NCI-H1694 treated with DMSO at 0.1 percent for 48 hours (cell line): ENCODE results near the gene SLC25A19.
A peak's percentile ranks its signal among the peaks of the same experiment; 100 is the strongest.

ENCODE experiments used
- DNase-seq: peaks from one replicate; lab custom pipeline; 2025; lab: John Stamatoyannopoulos, UW

Gene SLC25A19

DNA sequence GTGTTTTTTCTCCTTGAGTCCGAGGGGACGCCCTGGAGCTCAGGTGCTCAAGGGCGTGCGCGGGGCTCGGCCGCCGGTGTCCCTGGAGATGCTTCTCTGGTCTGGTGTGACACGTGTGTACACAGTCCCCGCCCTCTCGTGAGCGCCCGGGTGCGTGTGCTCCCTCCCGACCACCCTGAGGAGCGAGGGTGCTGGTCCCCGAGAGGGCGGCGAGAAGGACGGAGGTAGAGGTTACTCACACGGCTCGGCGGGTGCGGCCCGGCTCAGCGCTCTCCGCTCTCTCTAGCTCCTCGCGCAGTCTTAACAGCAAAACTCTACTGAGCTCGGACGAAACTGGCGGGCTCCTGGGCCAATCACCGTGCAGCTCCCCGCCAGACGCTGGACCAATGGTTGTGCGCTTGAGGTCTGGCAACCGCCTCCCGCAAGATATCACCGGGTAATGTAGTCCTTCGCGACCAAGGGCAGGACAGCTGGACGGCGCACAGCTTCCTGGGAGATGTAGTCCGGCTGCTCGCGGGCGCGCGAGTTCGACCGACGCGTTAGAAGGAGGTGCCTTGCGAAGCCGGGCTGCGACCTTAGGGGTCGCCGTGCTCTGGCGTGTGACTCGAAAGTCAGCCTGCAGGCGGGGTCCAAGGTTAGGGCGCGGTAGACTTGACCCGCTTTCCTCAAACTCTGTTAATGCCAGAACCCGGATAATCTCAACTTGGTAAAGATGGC, at the start of gene SLC25A19:
TSS of gene SLC25A19 (minus strand) at position 319 of the 717 bp plus-strand sequence. CDS start 2,669 bp downstream, outside the sequence.
- DNase-seq: peak; percentile 95

DNA sequence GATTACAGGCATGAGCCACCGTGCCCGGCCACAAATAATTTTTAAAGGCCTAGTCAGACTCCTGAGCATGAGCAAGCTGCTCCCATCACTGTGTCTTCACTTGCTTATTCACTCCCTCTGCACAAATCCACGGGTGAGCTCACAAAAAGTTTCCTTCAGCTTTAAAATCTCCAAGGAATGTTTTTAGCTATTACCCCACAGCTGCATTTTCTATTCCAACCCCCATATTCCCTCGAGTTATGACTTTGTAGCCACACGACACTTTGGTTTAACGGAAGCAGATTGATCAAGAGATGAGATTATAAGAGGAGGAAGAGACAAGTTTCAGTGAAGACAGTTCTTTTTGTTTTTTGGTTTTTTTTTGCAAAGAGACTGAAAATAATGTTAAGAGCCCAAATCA, 49.1 kb upstream of the SLC25A19 start:
- no peak for DNase-seq

DNA sequence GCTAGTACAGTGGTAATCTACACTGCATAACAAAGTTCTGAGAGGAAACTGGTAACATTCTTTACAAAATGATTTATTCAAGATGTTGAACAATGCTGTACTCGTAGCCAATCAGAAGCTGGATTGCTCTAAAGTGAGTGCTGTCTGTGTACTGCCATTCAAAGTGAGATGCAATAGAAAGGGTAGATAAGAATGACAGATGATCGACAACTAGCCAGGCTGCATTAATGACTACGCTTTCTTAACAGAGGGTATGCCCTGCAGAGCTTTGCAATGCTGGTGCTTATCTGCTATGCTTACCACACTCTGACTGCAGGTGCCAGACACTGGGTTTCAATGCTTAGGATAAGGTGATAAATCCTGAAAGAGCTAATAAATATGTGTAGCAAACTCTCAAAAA, 46.1 kb upstream of the SLC25A19 start:
- no peak for DNase-seq

DNA sequence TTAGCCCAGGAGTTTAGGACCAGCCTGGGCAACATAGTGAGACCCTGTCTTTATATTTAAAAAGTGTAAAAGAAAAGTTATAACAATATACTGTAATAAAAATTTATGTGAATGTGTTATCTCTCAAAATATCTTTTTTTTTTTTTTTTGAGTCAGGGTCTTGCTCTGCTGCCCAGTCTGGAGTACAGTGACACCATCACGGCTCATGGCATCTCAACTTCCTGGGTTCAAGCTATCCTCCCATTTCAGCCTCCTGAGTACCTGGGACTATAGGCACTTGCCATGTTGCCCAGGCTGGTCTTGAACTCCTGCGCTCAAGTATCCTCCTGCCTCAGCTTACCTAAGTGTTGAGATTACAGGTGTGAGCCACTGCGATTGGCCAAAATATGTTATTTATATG, 45.5 kb upstream of the SLC25A19 start:
- DNase-seq: no peak

DNA sequence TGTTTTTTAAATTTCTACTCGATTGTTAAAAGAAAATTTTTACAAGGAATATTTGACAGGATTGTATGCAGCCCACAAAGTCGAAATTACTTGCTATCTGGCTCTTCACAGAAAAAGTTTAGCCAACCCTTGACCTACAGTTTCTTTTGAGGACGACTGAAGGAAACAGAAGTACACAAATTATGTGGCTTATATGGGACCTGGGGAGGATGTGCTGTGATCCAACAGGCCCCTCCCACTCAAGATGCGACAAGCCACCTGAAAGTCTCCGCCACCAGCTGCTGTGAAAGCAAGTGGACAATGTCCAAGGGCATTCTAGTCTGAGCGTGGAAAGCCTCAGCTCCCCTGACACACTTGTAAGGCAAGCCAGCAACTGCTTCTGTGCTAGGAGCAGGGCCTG, 42.4 kb upstream of the SLC25A19 start:
- DNase-seq: no peak

DNA sequence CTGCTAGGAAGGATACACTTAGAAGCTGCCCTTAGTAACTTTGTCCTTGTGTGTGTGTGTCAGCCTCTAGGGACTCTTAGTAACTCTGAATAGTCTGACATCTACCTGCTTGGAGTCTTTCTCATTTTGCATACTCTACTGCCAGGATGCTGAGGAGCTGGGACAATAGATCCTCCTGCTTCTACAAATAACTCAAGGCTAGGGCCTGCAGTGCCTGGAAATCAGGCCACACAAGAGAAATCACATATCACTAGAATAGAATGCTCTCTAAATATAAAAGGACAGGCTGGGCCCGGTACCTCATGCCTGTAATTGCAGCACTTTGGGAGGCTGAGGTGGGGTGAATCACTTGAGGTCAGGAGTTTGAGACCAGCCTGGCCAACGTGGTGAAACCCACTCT, 38.5 kb upstream of the SLC25A19 start:
- DNase-seq: no peak

DNA sequence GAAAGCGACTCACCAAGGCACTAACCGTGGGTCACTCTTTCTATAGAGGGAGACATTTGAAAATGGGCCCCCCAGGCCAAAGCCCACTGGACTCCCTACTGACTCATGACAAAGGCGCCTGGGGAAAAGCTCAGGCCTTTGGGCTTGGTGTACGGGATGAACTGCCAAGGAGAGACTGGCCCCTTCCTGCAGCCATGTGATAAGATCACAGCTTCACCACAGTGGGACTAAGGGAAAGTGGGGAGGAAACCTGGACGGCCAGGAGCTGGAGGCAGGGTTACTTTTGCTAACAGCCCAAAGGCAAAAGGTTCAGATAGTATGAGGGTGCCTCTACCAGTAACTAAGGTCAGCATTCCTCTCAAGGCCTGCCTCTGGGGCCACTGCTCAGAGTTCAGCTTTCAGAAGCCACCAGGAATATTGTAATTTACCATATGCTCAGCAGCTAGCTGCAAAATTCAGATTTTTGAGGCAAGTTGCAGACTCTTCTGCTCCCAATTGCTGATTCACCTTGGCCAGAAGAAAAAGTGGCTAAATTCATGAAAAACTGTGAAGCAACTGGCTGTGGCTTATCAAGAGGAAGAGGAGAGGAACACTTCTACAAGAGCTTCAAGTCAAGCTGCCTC, 37.1 kb upstream of the SLC25A19 start:
- no peak for DNase-seq

DNA sequence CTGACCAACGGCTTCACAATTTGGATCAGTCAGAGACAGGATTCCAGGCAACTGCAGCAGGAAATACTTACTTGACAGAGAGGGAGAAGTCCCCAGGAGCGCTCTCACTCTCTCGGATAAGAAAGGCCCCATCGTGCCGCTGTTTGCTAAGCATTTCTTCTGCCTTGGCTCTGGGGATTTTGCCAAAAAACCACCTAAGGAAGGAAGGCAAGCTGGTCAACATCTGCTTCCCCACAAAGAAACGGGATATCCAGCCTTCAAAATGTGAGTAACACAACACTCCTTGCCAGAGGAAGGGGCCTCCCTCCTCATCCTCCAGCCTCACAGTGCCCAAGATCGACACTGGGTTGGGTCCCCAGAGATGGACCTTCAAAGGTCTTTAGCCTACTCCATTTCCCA, 36.6 kb upstream of the SLC25A19 start:
- no peak for DNase-seq

DNA sequence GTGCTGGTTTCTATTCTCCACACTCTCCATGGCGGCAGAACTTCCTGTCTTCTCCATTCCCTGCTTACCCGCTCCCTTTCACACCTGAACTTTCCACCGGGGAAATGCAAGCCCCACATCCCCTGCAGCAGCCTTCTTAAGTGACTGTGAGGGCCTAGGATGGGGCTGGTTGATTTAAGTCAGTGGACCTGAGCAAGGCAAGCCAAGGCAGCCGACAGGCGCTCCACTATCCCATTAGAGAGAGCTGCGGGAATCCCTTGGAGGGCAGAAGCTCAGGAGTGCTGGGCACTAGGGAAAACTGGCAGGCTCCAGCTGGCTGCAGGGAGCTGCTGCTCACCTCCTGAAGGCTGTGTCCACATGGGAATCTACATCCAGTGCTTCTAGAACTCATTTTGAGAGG, 36.1 kb upstream of the SLC25A19 start:
- no peak for DNase-seq

DNA sequence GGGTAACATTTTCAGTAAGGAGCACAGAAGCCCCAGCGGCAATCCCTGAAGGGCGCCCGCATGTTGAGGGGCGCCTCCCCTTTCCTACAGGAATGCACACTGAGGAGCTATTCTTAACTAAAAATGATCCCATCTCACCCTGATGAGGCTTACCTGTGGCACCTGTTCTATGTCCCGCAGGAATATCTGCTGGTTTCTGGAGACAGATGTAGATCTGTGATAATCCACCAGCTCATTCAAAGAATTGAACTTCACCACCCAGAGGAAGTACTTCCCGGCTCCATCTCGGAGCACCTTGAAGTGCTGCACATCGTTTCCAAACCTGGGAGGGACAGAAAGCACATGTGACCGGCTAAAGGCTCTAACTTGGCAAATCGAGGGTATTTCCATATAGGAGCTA, 32.3 kb upstream of the SLC25A19 start:
- no peak for DNase-seq

DNA sequence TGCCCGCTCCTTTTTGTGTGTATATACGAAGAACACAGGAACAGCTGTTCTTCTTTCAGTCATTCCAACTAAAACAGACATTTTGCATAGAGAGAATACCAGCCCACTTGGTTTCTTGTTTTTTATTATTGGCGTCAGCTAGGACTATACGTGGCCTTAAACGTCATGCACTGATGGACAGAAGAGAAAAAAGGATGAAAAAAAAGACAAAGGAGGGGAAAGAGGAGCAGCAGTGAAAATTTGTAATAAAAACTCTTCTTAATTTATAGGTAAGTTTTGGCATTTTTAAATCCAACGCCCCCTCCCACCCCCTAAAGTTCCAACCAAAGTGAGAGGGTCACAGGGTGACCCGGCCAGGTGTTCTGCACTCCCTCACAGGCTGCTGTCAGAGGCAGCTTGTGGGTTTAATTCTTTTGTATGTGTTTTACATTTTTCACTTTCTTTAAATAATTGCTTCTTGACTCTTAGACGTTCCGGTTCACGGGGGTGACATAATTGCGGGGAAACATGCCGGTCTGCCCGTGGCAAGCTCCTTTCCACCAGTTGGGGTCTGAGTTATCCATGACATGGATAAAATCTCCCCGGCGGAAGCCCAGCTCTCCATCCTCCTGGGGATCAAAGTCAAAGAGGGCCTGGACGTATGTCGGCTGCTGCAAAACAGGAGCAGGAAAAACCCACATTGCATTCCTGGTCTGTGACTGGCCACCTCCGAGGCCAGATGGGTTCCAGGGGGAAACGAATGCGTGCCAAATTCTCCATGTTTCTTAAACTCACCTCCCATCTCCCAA, 30.9 kb upstream of the SLC25A19 start:
- no peak for DNase-seq

DNA sequence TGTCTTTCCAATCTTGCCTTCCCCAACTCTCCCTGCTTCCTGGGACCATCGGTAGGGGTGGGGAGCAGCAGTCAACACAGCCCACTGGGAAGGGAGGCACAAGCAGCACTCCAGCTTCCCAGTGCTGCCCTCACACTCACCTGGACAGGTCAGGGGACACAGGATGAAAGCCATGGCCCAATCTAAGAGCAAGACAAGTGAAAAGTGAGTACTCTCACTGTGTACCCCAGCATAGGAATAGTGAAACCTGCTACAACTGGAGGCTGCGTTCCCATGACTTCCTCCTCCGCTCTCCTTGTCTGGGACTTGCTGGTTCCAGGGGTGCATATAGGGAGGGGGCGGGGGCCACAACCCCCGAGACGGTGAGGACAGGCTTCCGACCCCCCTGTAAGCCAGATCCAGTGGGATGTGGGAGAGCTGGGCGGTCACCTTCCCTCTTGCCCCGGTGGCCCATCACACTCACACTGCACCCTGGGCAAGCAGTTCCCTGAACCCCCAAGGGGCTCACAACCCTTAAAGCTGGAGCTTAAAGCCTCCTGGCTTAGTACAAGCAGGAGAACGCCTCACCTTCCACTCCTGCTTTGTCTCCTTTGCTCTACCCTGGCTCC, 29.5 kb upstream of the SLC25A19 start:
- DNase-seq: no peak

DNA sequence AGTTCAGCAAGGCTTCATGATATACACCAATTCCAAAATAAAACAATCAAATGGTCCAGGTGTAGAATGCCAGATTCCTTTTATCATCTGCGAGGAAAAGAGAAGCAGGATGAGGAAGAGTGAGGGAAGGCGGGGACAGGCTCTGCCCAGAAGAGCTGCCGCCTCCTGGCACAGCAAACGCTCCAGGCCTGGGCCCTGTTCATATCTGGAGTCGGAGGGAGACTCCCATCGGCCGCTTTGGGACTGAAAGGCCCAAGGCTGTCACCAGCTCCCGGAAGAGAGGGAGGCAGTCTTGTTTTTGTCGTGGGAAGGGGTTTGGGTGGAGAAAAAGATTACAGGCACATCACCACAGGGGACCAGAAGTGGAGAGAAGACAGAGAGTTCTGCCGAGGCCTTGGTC, 29.0 kb upstream of the SLC25A19 start:
- no peak for DNase-seq

DNA sequence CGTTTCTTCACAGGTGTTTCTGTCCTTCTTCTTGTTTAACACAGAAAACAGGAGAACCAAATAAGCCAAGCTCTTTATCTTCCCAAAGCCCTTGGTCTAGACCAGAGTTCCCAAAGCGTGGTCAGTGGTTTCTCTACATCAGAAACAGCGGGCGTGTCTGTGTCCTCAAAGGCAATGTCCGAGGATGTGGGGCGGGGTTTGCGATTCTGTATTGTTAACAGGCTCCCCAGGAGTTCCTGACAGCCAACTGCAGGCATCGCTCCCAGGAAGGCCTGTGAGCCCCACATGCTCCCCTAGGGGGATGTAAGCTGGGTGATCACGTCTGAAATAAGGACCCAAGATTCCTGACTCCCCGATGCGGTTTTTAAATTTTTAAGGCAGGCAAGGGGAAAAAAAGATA, 28.4 kb upstream of the SLC25A19 start:
- no peak for DNase-seq

DNA sequence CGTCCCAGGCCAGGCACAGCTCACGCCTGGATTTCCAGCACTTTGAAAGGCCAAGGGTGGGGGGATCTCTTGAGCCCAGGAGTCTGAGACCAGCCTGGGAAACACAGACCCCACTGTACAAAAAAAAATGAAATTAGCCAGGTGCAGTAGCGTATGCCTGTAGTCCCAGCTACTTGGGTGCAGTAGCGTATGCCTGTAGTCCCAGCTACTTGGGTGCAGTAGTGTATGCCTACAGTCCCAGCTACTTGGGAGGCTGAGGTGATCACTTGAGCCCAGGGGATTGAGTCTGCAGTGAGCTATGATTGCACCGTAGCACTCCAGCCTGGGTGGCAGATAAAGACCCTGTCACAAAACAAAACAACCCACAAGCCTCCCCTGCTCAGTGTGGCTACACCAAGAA, 27.0 kb upstream of the SLC25A19 start:
- no peak for DNase-seq

DNA sequence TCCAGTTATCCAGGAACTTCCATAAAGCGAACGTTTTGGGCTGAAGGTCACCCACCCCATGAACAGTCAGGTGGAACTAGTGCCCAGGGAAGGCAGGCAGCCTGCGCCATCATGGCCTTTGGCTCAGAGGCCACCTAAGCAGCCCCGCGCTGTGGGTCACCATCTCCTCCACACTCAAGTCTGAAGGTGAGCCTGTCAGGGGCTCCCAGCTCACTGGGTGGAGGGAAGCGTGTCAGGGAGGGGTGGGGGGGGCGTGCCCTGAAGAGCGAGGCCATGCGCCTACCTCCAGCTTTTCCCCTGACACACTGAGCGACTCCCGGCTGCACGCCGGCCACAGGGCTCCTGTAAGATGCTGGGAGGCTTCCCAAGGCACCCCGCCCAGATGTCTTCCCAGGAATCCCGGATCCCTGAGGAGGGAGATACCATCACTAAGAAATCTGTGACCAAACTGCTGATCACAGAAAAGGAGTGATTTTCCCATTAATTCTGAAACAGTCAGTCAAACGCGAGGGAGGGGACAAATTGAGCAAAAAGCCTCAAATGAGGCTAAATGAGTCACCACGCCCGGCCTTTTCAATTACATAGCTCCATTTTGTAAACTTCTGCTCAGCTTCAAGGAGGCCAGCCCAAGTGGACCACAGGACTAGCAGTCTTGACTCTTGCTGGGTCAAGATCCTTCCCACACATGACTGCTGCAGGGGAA, 26.5 kb upstream of the SLC25A19 start:
- DNase-seq: no peak

DNA sequence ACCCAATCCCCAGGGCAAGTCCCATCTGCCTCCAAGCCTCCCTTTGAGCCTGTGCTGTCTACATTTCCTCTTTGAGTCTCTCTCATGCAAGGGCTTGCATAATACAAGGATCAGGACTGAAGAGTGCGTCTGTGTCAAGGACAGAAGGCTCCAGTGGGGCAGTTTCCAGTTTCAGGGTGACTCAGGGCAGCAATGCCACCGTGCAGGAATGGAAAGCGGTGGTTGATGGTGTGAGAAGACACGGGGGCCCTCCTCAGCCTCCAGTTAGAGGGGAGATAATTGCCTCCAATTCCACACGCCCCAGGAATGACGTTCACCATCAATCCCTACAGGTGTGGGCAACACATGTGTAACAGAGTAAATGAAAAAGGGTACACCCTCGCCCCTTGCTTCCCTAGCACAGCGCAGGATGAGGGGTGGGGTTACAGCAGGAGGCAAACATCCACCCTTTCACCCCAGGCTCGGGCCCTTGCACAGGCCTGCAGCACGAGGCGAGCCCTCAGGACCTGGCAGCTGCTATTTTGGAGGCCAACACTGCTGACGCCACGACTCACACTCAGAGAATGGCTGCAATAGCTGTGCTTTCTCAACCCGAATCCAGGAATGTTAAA, 24.8 kb upstream of the SLC25A19 start:
- no peak for DNase-seq

DNA sequence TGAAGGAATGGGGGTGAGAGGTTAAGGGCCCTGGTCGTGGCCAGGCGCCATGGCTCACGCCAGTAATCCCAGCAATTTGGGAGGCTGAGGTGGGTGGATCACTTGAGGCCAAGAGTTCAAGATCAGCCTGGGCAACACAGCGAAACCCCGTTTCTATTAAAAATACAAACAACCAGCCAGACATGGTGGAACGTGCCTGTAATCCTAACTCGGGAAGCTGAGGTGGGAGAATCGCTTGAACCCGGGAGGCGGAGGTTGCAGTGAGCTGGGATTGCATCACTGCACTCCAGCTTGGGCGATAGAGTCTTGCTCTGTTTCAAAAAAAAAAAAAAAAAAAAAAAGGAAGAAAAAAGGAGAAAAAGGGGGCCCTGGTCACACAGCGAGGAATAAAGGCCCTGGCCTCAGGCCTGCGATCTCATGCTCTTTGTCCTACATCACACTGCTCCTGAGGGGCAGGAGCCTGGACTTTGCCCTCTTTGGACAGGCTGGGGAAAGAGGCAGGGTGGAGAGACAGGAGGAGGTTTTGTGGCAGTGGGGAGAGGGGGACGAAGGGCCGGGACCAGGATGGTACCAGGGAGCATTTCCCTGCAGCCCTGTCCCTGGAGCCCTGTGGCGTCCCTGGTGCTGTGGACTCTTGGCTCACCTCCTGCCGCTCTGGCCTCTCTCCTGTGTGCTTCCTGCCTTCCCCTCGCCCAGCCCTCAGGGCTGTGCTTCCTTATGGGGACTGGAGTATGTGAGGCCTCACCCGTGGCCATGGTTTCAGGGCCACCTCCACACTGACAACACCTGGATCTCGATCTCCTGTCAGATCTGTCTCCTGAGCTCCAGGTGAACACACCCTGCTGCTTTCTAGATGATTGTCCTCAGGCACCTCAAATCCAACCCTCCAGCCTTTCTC, 19.7 kb upstream of the SLC25A19 start:
- DNase-seq: no peak

DNA sequence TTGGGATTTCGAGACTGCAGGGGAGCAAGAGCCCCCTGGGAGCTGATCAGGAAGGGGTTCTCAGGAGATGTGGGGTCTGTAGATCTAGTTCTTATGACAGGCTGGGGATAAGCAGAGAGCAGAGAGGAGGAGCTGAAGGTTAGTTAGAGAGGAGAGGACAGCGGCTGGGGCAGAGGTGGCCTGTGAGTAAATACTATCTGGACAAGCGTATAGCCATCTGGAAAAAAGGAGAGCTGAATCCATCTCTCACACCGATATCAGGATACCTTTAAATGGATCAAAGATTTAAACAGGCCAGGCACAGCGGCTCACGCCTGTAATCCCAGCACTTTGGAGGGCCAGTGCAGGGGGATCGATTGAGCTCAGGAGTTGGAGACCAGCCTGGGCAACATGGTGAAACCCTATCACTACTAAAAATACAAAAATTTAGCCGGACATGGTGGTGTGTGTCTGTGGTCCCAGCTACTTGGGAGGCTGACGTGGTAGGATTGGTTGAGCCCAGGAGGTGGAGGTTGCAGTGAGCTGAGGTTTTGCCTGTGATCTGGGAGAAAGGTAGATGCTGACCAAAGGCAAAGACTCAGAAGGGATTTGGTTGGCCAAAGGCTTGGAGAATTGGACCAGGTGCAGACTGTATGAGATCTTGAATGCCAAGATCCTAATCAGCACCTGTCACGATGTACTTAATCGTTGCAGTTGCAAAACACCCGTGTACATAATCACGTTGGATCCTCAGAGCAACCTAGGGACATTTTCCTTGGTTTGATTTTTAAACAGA, 18.9 kb upstream of the SLC25A19 start:
- DNase-seq: no peak
